Muscle layer of duodenum (tissue), 2 donors: ENCODE results near the gene PRRG4.

Experiments used
- H3K27ac ChIP-seq: one replicate; pipeline ENCODE4 v1.7.0; 2013; ENCODE audit warnings: mild to moderate bottlenecking, low read length
- H3K27me3 ChIP-seq: one replicate; pipeline ENCODE4 v1.7.0; 2013; ENCODE audit warnings: low read depth, mild to moderate bottlenecking, control low read depth, low read length
- H3K36me3 ChIP-seq, 2 donors: one replicate each; pipeline ENCODE4 v1.7.0; 2013; ENCODE audit warnings: low read length in 2 of 2, control low read depth in 1 of 2, mild to moderate bottlenecking in 1 of 2; ENCODE audit not compliant: insufficient read depth in 2 of 2, control insufficient read depth in 1 of 2
- H3K4me1 ChIP-seq, 2 donors: one replicate each; pipeline ENCODE4 v1.7.0; 2013; ENCODE audit warnings: low read length in 2 of 2, mild to moderate bottlenecking in 2 of 2, control low read depth in 1 of 2, moderate library complexity in 1 of 2; ENCODE audit not compliant: insufficient read depth in 2 of 2, control insufficient read depth in 1 of 2
- H3K4me3 ChIP-seq, 2 donors: one replicate each; pipeline ENCODE4 v1.7.0; 2013; ENCODE audit warnings: low read length in 2 of 2, low read depth in 1 of 2, mild to moderate bottlenecking in 1 of 2
- H3K9me3 ChIP-seq, 2 donors: one replicate each; pipeline ENCODE4 v1.7.0; 2013; ENCODE audit warnings: low read length in 2 of 2, control low read depth in 1 of 2, mild to moderate bottlenecking in 1 of 2; ENCODE audit not compliant: control insufficient read depth in 1 of 2
- donor health status: healthy.

PRRG4 gene

GRCh38 chr11:32895471-32895870 lies 65.7 kb downstream of the PRRG4 start:
- Histone ChIP-seq H3K27ac (no peak overlapping the region), H3K4me3 (no peak overlapping the region), H3K9me3 (no peaks in the 10 kb centered on the region), H3K27me3 (no peaks in the 10 kb centered on the region), H3K36me3 (no peaks in the 10 kb centered on the region), H3K4me1 (peaks cover 0 to 15% of the 10 kb centered on the region in 2 donors)

- Histone ChIP-seq H3K36me3 (no peaks in the 10 kb centered on the region), H3K27me3 (no peaks in the 10 kb centered on the region), H3K9me3 (no peaks in the 10 kb centered on the region), H3K27ac (no peak overlapping the region), H3K4me3 (no peak overlapping the region), H3K4me1 (peaks cover 0 to 6% of the 10 kb centered on the region in 2 donors)
Measured at GRCh38 chr11:32897103-32897502, 67.4 kb downstream of the PRRG4 start.

GRCh38 chr11:32899438-32899837 lies 69.7 kb downstream of the PRRG4 start:
- H3K4me3 ChIP-seq, result no peak overlapping the region
- H3K27ac ChIP-seq, result no peak overlapping the region
- H3K4me1 ChIP-seq, result peaks cover 0 to 6% of the 10 kb centered on the region in 2 donors
- H3K9me3 ChIP-seq, result no peaks in the 10 kb centered on the region
- no peaks in the 10 kb centered on the region for H3K36me3 ChIP-seq
- no peaks in the 10 kb centered on the region for H3K27me3 ChIP-seq

GRCh38 chr11:32902089-32902665 lies 72.5 kb downstream of the PRRG4 start:
- Histone ChIP-seq H3K27me3 (no peaks in the 10 kb centered on the region), H3K36me3 (no peaks in the 10 kb centered on the region), H3K4me1 (no peaks in the 10 kb centered on the region), H3K9me3 (no peaks in the 10 kb centered on the region), H3K27ac (no peak overlapping the region), H3K4me3 (no peak overlapping the region)

- no peak overlapping the region for H3K4me3 ChIP-seq
- no peaks in the 10 kb centered on the region for H3K36me3 ChIP-seq
- no peaks in the 10 kb centered on the region for H3K9me3 ChIP-seq
- H3K4me1 ChIP-seq, result no peaks in the 10 kb centered on the region
- H3K27me3 ChIP-seq, result no peaks in the 10 kb centered on the region
- H3K27ac ChIP-seq, result no peak overlapping the region
Measured at GRCh38 chr11:32905028-32905667, 75.4 kb downstream of the PRRG4 start.
